ENCODE measurements around the gene COL6A1.

- TF ChIP-seq CTCF (IDR thresholded peaks at IDR 0.05) (no peak), POLR2A (IDR thresholded peaks at IDR 0.05) (no peak)
Observed at GRCh38 chr21:46021398-46021797, 39.8 kb downstream of the COL6A1 start.
